ENCODE results near the gene MAGI2.

MAGI2 gene

GRCh38 chr7:78448911-78449310 lies 1004.6 kb downstream of the MAGI2 start:
- no peak for DNase-seq

GRCh38 chr7:78444267-78444666 lies 1009.2 kb downstream of the MAGI2 start:
- DNase-seq: no peak

GRCh38 chr7:78443811-78444210 lies 1009.7 kb downstream of the MAGI2 start:
- no peak for DNase-seq

GRCh38 chr7:78441737-78442136 lies 1011.7 kb downstream of the MAGI2 start:
- DNase-seq: no peak

GRCh38 chr7:78438433-78438832 lies 1015.0 kb downstream of the MAGI2 start:
- DNase-seq: no peak

- no peak for DNase-seq
Measured at GRCh38 chr7:78437118-78437517, 1016.3 kb downstream of the MAGI2 start.

GRCh38 chr7:78435355-78435754 lies 1018.1 kb downstream of the MAGI2 start:
- DNase-seq: no peak

GRCh38 chr7:78434281-78434680 lies 1019.2 kb downstream of the MAGI2 start:
- no peak for DNase-seq

GRCh38 chr7:78433421-78433820 lies 1020.0 kb downstream of the MAGI2 start:
- DNase-seq: no peak

GRCh38 chr7:78429878-78430277 lies 1023.6 kb downstream of the MAGI2 start:
- no peak for DNase-seq

GRCh38 chr7:78427209-78427608 lies 1026.3 kb downstream of the MAGI2 start:
- DNase-seq: no peak

- DNase-seq: no peak
Measured at GRCh38 chr7:78420001-78420400, 1033.5 kb downstream of the MAGI2 start.

- no peak for DNase-seq
Measured at GRCh38 chr7:78417180-78417853, 1036.2 kb downstream of the MAGI2 start.

- no peak for DNase-seq
Measured at GRCh38 chr7:78413568-78413967, 1039.9 kb downstream of the MAGI2 start.

GRCh38 chr7:78412216-78412858 lies 1041.1 kb downstream of the MAGI2 start:
- DNase-seq: no peak

- no peak for DNase-seq
Measured at GRCh38 chr7:78407031-78407430, 1046.4 kb downstream of the MAGI2 start.

- no peak for DNase-seq
Measured at GRCh38 chr7:78406531-78406930, 1046.9 kb downstream of the MAGI2 start.

- DNase-seq: no peak
Measured at GRCh38 chr7:78402096-78402495, 1051.4 kb downstream of the MAGI2 start.

- no peak for DNase-seq
Measured at GRCh38 chr7:78400038-78400437, 1053.4 kb downstream of the MAGI2 start.

- DNase-seq: no peak
Measured at GRCh38 chr7:78399033-78399769, 1054.3 kb downstream of the MAGI2 start.

- DNase-seq: no peak
Measured at GRCh38 chr7:78398576-78398975, 1054.9 kb downstream of the MAGI2 start.

GRCh38 chr7:78398081-78398480 lies 1055.4 kb downstream of the MAGI2 start:
- DNase-seq: no peak

- DNase-seq: no peak
Measured at GRCh38 chr7:78396210-78396609, 1057.3 kb downstream of the MAGI2 start.

Measured in NCI-H446 (cell line).